Measurements from ENCODE around the gene GRAP.

The GRAP gene

GRCh38 chr17:19018600-19018950, 28.2 kb downstream of the GRAP start:
- DNase-seq (ENCODE audit: low read depth in 2 of 2): no peak

GRCh38 chr17:19017804-19018599, 28.8 kb downstream of the GRAP start:
- DNase-seq (ENCODE audit: low read depth in 2 of 2): no peak

- DNase-seq (ENCODE audit: low read depth in 2 of 2): no peak
These were observed 29.4 kb downstream of the GRAP start for GRCh38 chr17:19017401-19017800.

GRCh38 chr17:19016881-19017280, 29.9 kb downstream of the GRAP start:
- no peak for DNase-seq (ENCODE audit: low read depth in 2 of 2)

GRCh38 chr17:19016297-19016696, 30.5 kb downstream of the GRAP start:
- no peak for DNase-seq (ENCODE audit: low read depth in 2 of 2)

GRCh38 chr17:19015428-19015827, 31.3 kb downstream of the GRAP start:
- no peak for DNase-seq (ENCODE audit: low read depth in 2 of 2)

GRCh38 chr17:19014628-19015215, 32.0 kb downstream of the GRAP start:
- DNase-seq (ENCODE audit: low read depth in 2 of 2): no peak

- no peak for DNase-seq (ENCODE audit: low read depth in 2 of 2)
These were observed 32.7 kb downstream of the GRAP start for GRCh38 chr17:19013806-19014627.

- DNase-seq (ENCODE audit: low read depth in 2 of 2): no peak
These were observed 33.5 kb downstream of the GRAP start for GRCh38 chr17:19013226-19013625.

- no peak for DNase-seq (ENCODE audit: low read depth in 2 of 2)
These were observed 34.3 kb downstream of the GRAP start for GRCh38 chr17:19012171-19013080.

GRCh38 chr17:19011581-19011980, 35.2 kb downstream of the GRAP start:
- no peak for DNase-seq (ENCODE audit: low read depth in 2 of 2)

- no peak for DNase-seq (ENCODE audit: low read depth in 2 of 2)
These were observed 35.8 kb downstream of the GRAP start for GRCh38 chr17:19010729-19011505.

- DNase-seq (ENCODE audit: low read depth in 2 of 2): no peak
These were observed 36.8 kb downstream of the GRAP start for GRCh38 chr17:19009970-19010369.

- DNase-seq (ENCODE audit: low read depth in 2 of 2): no peak
These were observed 40.1 kb downstream of the GRAP start for GRCh38 chr17:19006698-19007097.

GRCh38 chr17:19005789-19006430, 40.8 kb downstream of the GRAP start:
- DNase-seq (ENCODE audit: low read depth in 2 of 2): no peak

GRCh38 chr17:19005137-19005773, 41.5 kb downstream of the GRAP start:
- no peak for DNase-seq (ENCODE audit: low read depth in 2 of 2)

- peak; percentile 83 to 86 for DNase-seq (ENCODE audit: low read depth in 2 of 2)
These were observed 42.2 kb downstream of the GRAP start, which contains the start of gene FAM83G for GRCh38 chr17:19004421-19005136. FAM83G (minus strand) TSS chr17:19004764; CDS start chr17:19004041, 723 bp downstream.

GRCh38 chr17:19003543-19004420, 43.0 kb downstream of the GRAP start:
- DNase-seq (ENCODE audit: low read depth in 2 of 2): peak in 1 of 2 donors; percentile 23

Data from stimulated activated CD8-positive, alpha-beta memory T cell treated with anti-CD3 and anti-CD28 coated beads, Interleukin-2, amount 100 ng/mL, for 48 hours (primary cell).